DOHH2 (cell line): ENCODE data around the gene SERPINB7.

Source experiments
- H3F3A ChIP-seq: fragments of 200-600 bp; sonication (generic), shearing (Covaris generic); 2 replicates; pipeline ENCODE4 v1.6.0; 2016; ENCODE audit warnings: antibody characterized with exemption, mild to moderate bottlenecking; ENCODE audit not compliant: control insufficient read depth, insufficient read depth
- H3K27ac ChIP-seq: fragments of 200-600 bp; sonication (generic); 2 replicates; pipeline ENCODE4 v1.5.1; 2014; ENCODE audit warnings: low read depth, mild to moderate bottlenecking, low read length, moderate library complexity
- H3K27me3 ChIP-seq: fragments of 200-600 bp; sonication (generic); 2 replicates; pipeline ENCODE4 v1.6.1; 2014; ENCODE audit warnings: mild to moderate bottlenecking, low read length, mixed read lengths; ENCODE audit not compliant: control insufficient read depth
- H3K36me3 ChIP-seq: fragments of 200-600 bp; sonication (generic); 2 replicates; pipeline ENCODE4 v1.6.1; 2014; ENCODE audit warnings: mild to moderate bottlenecking, low read length, moderate library complexity, mixed read lengths; ENCODE audit not compliant: control insufficient read depth
- H3K4me1 ChIP-seq: fragments of 200-600 bp; sonication (generic); 2 replicates; pipeline ENCODE4 v1.6.1; 2014; ENCODE audit warnings: mild to moderate bottlenecking, low read length, mixed read lengths; ENCODE audit not compliant: control insufficient read depth
- H3K4me2 ChIP-seq: fragments of 200-600 bp; sonication (generic); 2 replicates; pipeline ENCODE4 v1.6.0; 2014; ENCODE audit warnings: mild to moderate bottlenecking, low read length, moderate library complexity
- H3K4me3 ChIP-seq: fragments of 200-600 bp; sonication (generic); 2 replicates; pipeline ENCODE4 v1.5.1; 2014; ENCODE audit warnings: mild to moderate bottlenecking, low read length, mixed read lengths
- H3K79me2 ChIP-seq: fragments of 200-600 bp; sonication (generic); 2 replicates; pipeline ENCODE4 v1.6.1; 2014; ENCODE audit warnings: mild to moderate bottlenecking, low read length, mixed read lengths; ENCODE audit not compliant: control insufficient read depth
- H3K9me2 ChIP-seq: fragments of 200-600 bp; sonication (generic); replicated peaks from 2 replicates; pipeline ENCODE4 v1.6.1; 2014; ENCODE audit warnings: mild to moderate bottlenecking, low read length, mixed read lengths; ENCODE audit not compliant: control insufficient read depth
- H3K9me3 ChIP-seq: fragments of 200-600 bp; sonication (generic); 2 replicates; pipeline ENCODE4 v1.6.1; 2014; ENCODE audit warnings: antibody characterized with exemption, low read length, mixed read lengths; ENCODE audit not compliant: control insufficient read depth, insufficient read depth
- H4K20me1 ChIP-seq: fragments of 200-600 bp; sonication (generic); 2 replicates; pipeline ENCODE4 v1.6.0; 2014; ENCODE audit warnings: low read depth, mild to moderate bottlenecking, antibody characterized with exemption, low read length, moderate library complexity; ENCODE audit not compliant: control insufficient read depth, insufficient read depth
- EZH2phosphoT487 ChIP-seq: fragments of 200-600 bp; sonication (generic); IDR thresholded peaks from 2 replicates; pipeline ENCODE4 v1.6.1; 2017; ENCODE audit warnings: borderline replicate concordance, mild to moderate bottlenecking, antibody characterized with exemption, low read length, moderate library complexity, mixed read lengths
- TF ChIP-seq, protein P1 (sequence below): fragments of 200-600 bp; sonication (generic); IDR thresholded peaks from one replicate; pipeline ENCODE4 v1.5.1; 2014; ENCODE audit warnings: antibody characterized with exemption, mild to moderate bottlenecking, low read depth, low read length; ENCODE audit not compliant: poor library complexity, severe bottlenecking

The SERPINB7 gene

DNA sequence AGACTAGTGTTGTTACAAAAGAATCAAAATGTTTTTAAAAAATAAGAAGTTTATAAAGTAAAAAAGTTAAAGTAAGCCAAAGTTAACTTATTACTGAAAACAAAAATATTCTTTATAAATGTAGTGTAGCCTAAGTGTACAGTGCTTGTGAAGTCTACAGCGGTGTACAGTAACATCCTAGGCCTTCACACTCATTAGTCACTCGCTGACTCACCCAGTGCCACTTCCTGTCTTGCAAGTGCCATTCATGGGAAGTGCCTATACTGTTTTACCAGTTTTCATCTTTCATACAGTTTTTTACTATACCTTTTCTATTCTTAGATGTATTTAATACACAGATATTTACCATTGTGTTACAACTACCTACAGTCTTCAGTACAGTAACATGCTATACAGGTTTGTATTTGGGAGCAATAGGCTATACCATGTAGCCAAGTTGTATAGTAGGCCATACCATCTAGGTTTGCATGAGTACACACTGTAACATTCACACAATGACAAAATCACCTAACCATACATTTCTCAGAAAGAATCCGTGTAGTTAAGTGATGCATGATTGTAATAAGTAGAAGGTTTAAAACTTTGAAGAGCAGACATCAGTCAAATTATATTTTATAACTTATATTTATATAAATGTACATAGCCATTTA is 13.4 kb downstream of the SERPINB7 start:
- no peak overlapping the region for H3K27ac ChIP-seq
- H3K27me3 ChIP-seq: no peaks in the 10 kb centered on the region

DNA sequence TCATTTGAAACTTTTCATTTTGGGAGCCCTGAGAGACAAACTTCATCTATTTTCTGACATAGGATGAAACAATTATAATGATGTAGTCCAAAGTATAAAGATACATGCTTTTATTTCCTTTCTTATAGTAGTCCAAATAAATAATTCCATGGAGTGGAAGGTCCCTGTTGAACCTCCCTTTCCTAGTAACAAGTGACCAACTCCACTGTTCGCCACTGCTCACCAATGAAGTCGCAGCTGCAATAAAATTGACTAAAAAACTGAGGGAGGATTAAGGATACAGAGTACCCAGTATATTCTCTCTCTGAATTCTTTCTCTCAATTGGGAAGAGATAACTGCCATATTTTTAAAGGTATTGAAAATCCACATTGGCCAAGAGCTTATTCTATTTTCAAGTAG is 14.1 kb downstream of the SERPINB7 start:
- Histone ChIP-seq H3K27me3 (no peaks in the 10 kb centered on the region), H3K9me2 (no peaks in the 10 kb centered on the region), H4K20me1 (no peaks in the 10 kb centered on the region), H3K4me3 (no peak overlapping the region), H3K36me3 (no peaks in the 10 kb centered on the region), H3K27ac (no peak overlapping the region), H3K4me2 (no peak overlapping the region), H3K9me3 (no peaks in the 10 kb centered on the region), H3F3A (no peaks in the 10 kb centered on the region), H3K79me2 (no peaks in the 10 kb centered on the region), H3K4me1 (no peaks in the 10 kb centered on the region)
- no peak for TF ChIP-seq EZH2phosphoT487
- TF ChIP-seq, protein P1, sequence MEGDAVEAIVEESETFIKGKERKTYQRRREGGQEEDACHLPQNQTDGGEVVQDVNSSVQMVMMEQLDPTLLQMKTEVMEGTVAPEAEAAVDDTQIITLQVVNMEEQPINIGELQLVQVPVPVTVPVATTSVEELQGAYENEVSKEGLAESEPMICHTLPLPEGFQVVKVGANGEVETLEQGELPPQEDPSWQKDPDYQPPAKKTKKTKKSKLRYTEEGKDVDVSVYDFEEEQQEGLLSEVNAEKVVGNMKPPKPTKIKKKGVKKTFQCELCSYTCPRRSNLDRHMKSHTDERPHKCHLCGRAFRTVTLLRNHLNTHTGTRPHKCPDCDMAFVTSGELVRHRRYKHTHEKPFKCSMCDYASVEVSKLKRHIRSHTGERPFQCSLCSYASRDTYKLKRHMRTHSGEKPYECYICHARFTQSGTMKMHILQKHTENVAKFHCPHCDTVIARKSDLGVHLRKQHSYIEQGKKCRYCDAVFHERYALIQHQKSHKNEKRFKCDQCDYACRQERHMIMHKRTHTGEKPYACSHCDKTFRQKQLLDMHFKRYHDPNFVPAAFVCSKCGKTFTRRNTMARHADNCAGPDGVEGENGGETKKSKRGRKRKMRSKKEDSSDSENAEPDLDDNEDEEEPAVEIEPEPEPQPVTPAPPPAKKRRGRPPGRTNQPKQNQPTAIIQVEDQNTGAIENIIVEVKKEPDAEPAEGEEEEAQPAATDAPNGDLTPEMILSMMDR: no peak

More for the DNA sequence above, 13.4 kb downstream of the SERPINB7 start:
- no peak for TF ChIP-seq EZH2phosphoT487
- Histone ChIP-seq H3K9me2 (no peaks in the 10 kb centered on the region), H3F3A (no peaks in the 10 kb centered on the region), H3K36me3 (no peaks in the 10 kb centered on the region), H3K9me3 (no peaks in the 10 kb centered on the region), H3K4me1 (no peaks in the 10 kb centered on the region), H3K4me2 (no peak overlapping the region), H3K4me3 (no peak overlapping the region), H3K79me2 (no peaks in the 10 kb centered on the region), H4K20me1 (no peaks in the 10 kb centered on the region)

DNA sequence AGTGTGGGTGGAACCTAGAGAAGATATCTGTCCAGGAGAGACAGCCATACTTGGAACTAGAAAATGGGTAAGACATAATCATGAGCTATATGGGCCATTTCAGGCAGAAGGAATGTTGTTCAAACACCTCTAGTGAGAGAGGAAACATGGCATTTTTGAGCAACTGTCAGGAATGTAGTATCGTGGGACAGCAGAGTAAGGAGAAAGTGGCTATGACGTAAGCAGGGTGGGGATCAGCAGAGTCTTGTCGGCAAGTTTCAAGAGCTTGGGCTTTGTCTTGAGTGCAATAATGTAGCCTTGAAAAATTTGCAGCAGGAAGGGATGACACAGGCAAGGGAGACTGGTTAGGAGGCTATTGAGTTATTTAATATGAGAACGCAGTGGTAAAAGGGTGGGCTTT is 20.4 kb downstream of the SERPINB7 start:
- H3K4me1 ChIP-seq: no peaks in the 10 kb centered on the region
- no peaks in the 10 kb centered on the region for H3K27me3 ChIP-seq
- H3K36me3 ChIP-seq: no peaks in the 10 kb centered on the region
- H3K4me2 ChIP-seq: no peak overlapping the region
- H4K20me1 ChIP-seq: no peaks in the 10 kb centered on the region
- H3K27ac ChIP-seq: no peak overlapping the region
- H3K79me2 ChIP-seq: no peaks in the 10 kb centered on the region
- H3F3A ChIP-seq: no peaks in the 10 kb centered on the region
- no peaks in the 10 kb centered on the region for H3K9me2 ChIP-seq
- H3K9me3 ChIP-seq: no peaks in the 10 kb centered on the region
- H3K4me3 ChIP-seq: no peak overlapping the region
- TF ChIP-seq, protein P1: no peak
- TF ChIP-seq EZH2phosphoT487: no peak

DNA sequence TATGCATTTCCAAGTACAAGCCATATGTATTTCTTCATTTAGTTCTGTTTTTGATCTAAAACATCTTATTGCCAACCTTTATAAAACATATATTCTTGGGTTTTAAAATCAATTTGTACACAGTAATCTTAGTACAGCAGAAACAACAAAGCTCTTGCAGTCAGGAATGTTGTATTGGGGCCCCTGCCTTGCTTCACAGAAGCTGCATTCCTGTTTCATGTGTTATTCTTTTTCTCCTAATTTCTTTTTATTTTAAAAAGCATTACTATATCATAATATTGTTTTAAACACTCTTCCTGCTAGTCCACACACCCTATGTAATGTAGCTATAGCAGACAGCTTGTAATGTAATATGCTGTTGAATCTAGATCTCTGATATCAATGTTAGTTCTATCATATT is 24.0 kb downstream of the SERPINB7 start:
- Histone ChIP-seq H3K9me2 (no peaks in the 10 kb centered on the region), H3K4me2 (no peak overlapping the region), H3K36me3 (no peaks in the 10 kb centered on the region), H3F3A (no peaks in the 10 kb centered on the region), H3K27ac (no peak overlapping the region), H3K4me1 (no peaks in the 10 kb centered on the region), H4K20me1 (no peaks in the 10 kb centered on the region), H3K79me2 (no peaks in the 10 kb centered on the region), H3K4me3 (no peak overlapping the region), H3K9me3 (no peaks in the 10 kb centered on the region), H3K27me3 (no peaks in the 10 kb centered on the region)
- TF ChIP-seq, protein P1: no peak
- no peak for TF ChIP-seq EZH2phosphoT487
